ENCODE measurements around the gene AATK. TPM values are rescaled to one million over a fixed set of nuclear protein-coding genes. Genes with fewer than 3 reads are reported as not detected.

AATK gene
- total and polyA plus RNA-seq, 12 donors = 1.5 to 8.5 (median 6.2) TPM

- ATAC-seq (no peak), DNase-seq (no peak)
- WGBS, 2 donors = 82 to 83% methylated on average over 11 of the region's 11 CpGs
- H3K27me3 ChIP-seq = no peaks in the 10 kb centered on the region
- TF ChIP-seq CTCF (IDR thresholded peaks at IDR 0.05) = no peak
- intact Hi-C loops (cut with DNase I) = no loop called here
- no peak overlapping the region for H3K27ac ChIP-seq
- H3K4me1 ChIP-seq = no peaks in the 10 kb centered on the region
- no peak overlapping the region for H3K4me3 ChIP-seq
- no peaks in the 10 kb centered on the region for H3K36me3 ChIP-seq
- peaks cover 0 to 11% (median 0%) of the 10 kb centered on the region in 11 donors for H3K9me3 ChIP-seq
Observed at GRCh38 chr17:81173052-81173761, 7.2 kb upstream of the AATK start.

GRCh38 chr17:81171941-81172340 lies 5.9 kb upstream of the AATK start:
- Histone ChIP-seq H3K36me3 (no peaks in the 10 kb centered on the region), H3K27me3 (peaks cover 0 to 11% (median 4%) of the 10 kb centered on the region in 7 donors), H3K9me3 (peaks cover 0 to 11% (median 0%) of the 10 kb centered on the region in 11 donors), H3K4me3 (no peak overlapping the region), H3K27ac (no peak overlapping the region), H3K4me1 (no peaks in the 10 kb centered on the region)
- intact Hi-C loops (cut with DNase I) = no loop called here
- DNase-seq = no peak
- ATAC-seq = peak in 3 of 8 donors; percentile 17 to 42 (median 29)
- 62 to 67% methylated on average over 8 of the region's 8 CpGs for WGBS, 2 donors
- TF ChIP-seq CTCF (IDR thresholded peaks at IDR 0.05) = no peak

GRCh38 chr17:81170727-81171494 lies 4.9 kb upstream of the AATK start:
- 90 to 93% methylated on average over 15 of the region's 15 CpGs for WGBS, 2 donors
- TF ChIP-seq CTCF (IDR thresholded peaks at IDR 0.05) = no peak
- no peak for ATAC-seq
- Histone ChIP-seq H3K36me3 (no peaks in the 10 kb centered on the region), H3K27me3 (peaks cover 0 to 19% (median 10%) of the 10 kb centered on the region in 7 donors), H3K4me1 (peaks cover 0 to 4% (median 0%) of the 10 kb centered on the region in 9 donors), H3K9me3 (peaks cover 0 to 10% (median 0%) of the 10 kb centered on the region in 11 donors), H3K4me3 (no peak overlapping the region), H3K27ac (no peak overlapping the region)
- intact Hi-C loops (cut with DNase I) = no loop called here
- DNase-seq = no peak

- ATAC-seq (no peak), DNase-seq (no peak)
- no peak for TF ChIP-seq CTCF (IDR thresholded peaks at IDR 0.05)
- H3K4me1 ChIP-seq = peaks cover 0 to 8% (median 5%) of the 10 kb centered on the region in 9 donors
- H3K4me3 ChIP-seq = no peak overlapping the region
- H3K9me3 ChIP-seq = no peaks in the 10 kb centered on the region
- H3K27me3 ChIP-seq = peaks cover 0 to 28% (median 18%) of the 10 kb centered on the region in 7 donors
- no peak overlapping the region for H3K27ac ChIP-seq
- WGBS, 2 donors = 97 to 100% methylated on average over 3 of the region's 3 CpGs
- intact Hi-C loops (cut with DNase I) = no loop called here
- H3K36me3 ChIP-seq = no peaks in the 10 kb centered on the region
Observed at GRCh38 chr17:81169870-81170309, 3.9 kb upstream of the AATK start.
